ENCODE results near the gene ITGB4.

ITGB4 gene

DNA sequence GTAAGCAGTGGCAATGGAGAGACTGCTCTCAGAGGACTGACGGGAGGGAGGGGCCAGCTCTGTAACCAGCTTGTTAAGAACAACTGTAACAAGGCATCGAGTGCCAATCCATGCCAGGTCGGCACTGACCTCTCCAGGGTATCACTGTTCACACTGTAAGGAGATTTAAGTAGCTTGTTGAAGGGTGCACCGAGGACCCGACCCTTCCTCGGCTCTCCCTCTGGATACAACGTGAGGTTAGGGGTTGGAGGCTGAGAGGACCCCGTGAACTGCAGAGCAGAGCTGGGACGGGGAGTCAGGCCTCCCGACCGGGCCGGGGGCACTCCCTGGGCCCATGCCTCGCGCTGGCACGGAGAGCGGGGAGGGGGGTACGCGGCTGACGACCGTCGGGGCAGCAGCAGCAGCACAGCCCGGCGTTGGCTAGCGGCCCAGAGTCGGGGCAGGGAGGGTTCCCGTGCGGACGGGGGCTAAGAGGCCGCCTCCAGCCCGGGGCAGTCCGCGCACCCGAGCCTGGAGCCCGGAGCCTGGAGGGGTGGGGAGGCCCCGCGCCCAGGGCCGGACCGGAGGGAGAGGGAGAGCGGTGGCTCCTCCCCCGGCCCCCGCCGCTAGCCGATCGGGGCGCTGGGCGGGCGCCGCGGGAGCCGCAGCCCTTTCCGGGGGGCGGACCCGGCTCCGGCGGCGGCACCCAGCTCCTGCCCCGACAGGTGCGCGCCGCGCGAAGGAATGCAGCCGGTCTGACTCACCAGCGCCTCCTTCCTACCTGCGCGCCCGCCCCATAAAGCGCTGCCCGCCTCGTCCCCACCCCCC is at the start of gene ITGB4:
Gene ITGB4, plus strand, starts transcription at position 804 of the 807 bp plus-strand sequence. CDS start 3,245 bp downstream, outside the sequence.
- no peaks in the 10 kb centered on the region for H3K36me3 Mint-ChIP-seq (ENCODE audit: low read depth)
- no peak within 1 kb of the TSS for H3K27ac Mint-ChIP-seq
- peak within 1 kb of the TSS; percentile 82 for H3K4me3 Mint-ChIP-seq
- H3K27me3 Mint-ChIP-seq (ENCODE audit: low read depth), result peaks cover 17% of the 10 kb centered on the region
- peak; percentile 66 for DNase-seq (ENCODE audit: low spot score)
- peaks cover 4% of the 10 kb centered on the region for H3K4me1 Mint-ChIP-seq (ENCODE audit: low read depth)
- H3K9me3 Mint-ChIP-seq, result no peaks in the 10 kb centered on the region

DNA sequence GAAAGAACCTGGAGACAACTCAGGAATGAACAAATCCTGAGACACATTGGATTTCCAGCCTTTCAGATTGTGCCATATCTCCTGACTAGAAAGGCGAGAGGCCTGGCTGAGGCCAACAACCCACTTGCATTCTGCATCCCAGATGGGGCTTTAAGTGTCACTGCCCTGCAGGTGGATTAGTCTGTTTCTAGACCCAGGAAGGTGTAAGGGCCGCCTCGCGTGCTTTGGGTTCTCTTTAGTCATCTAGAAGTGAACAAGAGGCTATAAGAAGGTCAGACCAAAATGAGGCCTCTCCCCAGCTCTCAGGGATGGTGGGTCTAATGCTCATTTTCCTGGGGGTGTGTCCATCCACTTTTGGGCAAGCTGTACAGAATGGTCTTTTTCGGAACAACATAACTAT is 49.2 kb upstream of the ITGB4 start:
- H3K4me3 Mint-ChIP-seq, result no peak overlapping the region
- H3K9me3 Mint-ChIP-seq, result no peaks in the 10 kb centered on the region
- no peak overlapping the region for H3K27ac Mint-ChIP-seq
- no peak for DNase-seq (ENCODE audit: low spot score)
- no peaks in the 10 kb centered on the region for H3K27me3 Mint-ChIP-seq (ENCODE audit: low read depth)
- H3K4me1 Mint-ChIP-seq (ENCODE audit: low read depth), result peaks cover 18% of the 10 kb centered on the region
- peaks cover 39% of the 10 kb centered on the region for H3K36me3 Mint-ChIP-seq (ENCODE audit: low read depth)

DNA sequence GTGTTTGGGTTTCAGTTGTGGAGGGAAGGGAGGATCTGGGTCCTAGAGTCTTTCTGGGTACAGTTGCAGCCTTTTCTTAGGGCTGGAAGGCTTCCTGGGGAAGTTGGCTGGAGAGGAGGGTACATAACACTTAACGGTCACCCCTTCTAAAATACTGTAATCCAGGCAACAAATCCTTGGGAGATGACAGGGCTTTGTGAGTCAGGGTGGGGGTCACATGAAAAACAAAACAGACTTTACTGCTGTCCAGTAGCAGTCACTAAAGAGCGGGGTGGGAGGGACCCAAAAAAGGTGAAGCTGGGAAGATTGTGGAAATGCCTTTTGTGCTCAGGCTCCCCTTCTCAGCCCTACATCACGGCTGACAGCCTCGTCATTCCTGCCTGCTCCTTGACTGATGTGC is 47.8 kb upstream of the ITGB4 start:
- no peaks in the 10 kb centered on the region for H3K9me3 Mint-ChIP-seq
- DNase-seq (ENCODE audit: low spot score), result no peak
- no peak overlapping the region for H3K4me3 Mint-ChIP-seq
- H3K27me3 Mint-ChIP-seq (ENCODE audit: low read depth), result no peaks in the 10 kb centered on the region
- H3K36me3 Mint-ChIP-seq (ENCODE audit: low read depth), result peaks cover 43% of the 10 kb centered on the region
- H3K27ac Mint-ChIP-seq, result no peak overlapping the region
- peaks cover 14% of the 10 kb centered on the region for H3K4me1 Mint-ChIP-seq (ENCODE audit: low read depth)

DNA sequence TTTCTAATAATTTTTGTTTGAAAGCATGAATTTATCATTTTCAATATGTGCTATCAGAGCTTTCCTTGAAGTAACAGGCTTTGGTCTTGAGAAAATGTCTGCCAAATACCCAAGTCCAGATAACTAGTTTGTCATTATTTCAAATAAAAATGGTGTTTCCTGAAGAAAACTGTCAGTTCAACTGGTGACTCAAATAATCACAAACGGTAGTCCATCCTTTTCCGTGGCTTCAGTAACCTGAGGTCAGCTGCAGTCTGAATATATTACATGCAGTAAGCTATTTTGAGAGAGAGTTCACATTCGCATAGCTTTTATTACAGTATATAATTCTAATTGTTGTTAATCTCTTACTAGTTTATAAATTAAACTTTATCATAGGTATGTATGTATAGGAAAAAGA is 44.8 kb upstream of the ITGB4 start:
- Mint-ChIP-seq H3K4me3 (no peak overlapping the region), H3K27me3 (ENCODE audit: low read depth) (no peaks in the 10 kb centered on the region), H3K36me3 (ENCODE audit: low read depth) (peaks cover 29% of the 10 kb centered on the region), H3K4me1 (ENCODE audit: low read depth) (peaks cover 3% of the 10 kb centered on the region), H3K9me3 (no peaks in the 10 kb centered on the region), H3K27ac (no peak overlapping the region)
- DNase-seq (ENCODE audit: low spot score), result no peak

DNA sequence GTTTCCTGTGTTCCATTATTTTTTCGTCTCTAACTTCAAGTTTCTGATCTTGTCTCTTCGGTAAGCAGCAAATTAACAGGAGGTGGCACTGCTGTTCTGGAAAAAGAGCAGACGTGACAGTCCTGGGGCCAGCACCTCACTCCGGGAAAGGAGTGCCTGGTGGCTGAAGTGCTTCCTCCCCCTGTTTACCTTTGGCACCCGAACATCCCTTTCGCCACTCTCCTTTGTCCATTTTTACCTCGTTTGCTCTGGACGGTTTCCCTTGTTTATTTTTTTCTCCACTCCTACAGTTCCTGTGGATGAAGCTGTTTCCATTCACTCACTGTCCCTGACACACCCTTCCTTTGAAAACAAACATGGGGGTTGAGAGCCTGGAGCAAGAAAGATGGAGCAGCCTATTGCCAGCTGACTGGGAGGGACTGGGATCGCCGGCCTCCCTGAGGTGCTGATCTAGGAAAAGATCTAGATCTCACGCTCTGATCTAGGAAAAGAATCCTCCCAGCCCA is 41.5 kb upstream of the ITGB4 start:
- no peak for DNase-seq (ENCODE audit: low spot score)
- no peaks in the 10 kb centered on the region for H3K9me3 Mint-ChIP-seq
- H3K4me3 Mint-ChIP-seq, result no peak overlapping the region
- no peak overlapping the region for H3K27ac Mint-ChIP-seq
- H3K36me3 Mint-ChIP-seq (ENCODE audit: low read depth), result peaks cover 18% of the 10 kb centered on the region
- H3K27me3 Mint-ChIP-seq (ENCODE audit: low read depth), result no peaks in the 10 kb centered on the region
- H3K4me1 Mint-ChIP-seq (ENCODE audit: low read depth), result peaks cover 4% of the 10 kb centered on the region

DNA sequence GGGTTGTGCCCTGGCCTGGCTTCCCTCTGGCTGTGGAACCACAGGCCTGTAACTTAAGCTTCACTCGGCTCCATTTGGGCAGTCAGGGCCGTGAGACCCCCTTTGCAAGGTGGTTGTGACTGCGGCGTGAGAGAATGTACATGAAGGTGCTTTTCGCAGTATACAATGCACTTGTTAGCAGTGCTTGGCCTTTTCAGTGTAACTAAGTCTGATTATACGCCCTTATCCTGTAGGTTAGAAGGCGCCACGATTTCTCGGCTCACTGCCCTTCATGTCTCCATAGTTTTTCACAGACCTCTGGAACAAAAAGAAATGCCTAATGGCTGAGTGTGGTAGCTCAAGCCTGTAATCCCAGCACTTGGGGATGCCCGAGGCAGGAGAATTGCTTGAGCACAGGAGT is 40.8 kb upstream of the ITGB4 start:
- Mint-ChIP-seq H3K4me1 (ENCODE audit: low read depth) (peaks cover 2% of the 10 kb centered on the region), H3K36me3 (ENCODE audit: low read depth) (peaks cover 16% of the 10 kb centered on the region), H3K4me3 (no peak overlapping the region), H3K27ac (no peak overlapping the region), H3K27me3 (ENCODE audit: low read depth) (no peaks in the 10 kb centered on the region), H3K9me3 (no peaks in the 10 kb centered on the region)
- no peak for DNase-seq (ENCODE audit: low spot score)

DNA sequence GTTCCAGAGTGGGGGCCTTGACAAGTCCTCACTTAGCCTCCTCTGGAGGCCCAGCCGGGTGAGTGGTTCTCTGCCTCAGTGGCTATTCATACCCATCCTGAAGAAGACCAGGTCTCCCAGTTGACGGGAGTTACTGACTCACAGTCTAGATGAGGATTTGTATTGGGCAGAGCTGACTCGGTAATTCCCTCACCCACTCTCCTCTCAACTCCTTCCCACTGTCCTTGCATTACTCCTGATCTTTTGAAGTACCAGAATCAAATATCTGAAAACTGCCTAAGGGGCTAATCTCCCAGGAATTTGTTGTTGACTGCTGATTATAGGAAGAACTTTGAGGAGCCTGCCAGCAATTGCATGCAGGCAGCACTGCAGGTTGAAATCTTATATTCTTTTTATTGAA is 40.0 kb upstream of the ITGB4 start:
- Mint-ChIP-seq H3K36me3 (ENCODE audit: low read depth) (peaks cover 17% of the 10 kb centered on the region), H3K27me3 (ENCODE audit: low read depth) (no peaks in the 10 kb centered on the region), H3K4me3 (no peak overlapping the region), H3K4me1 (ENCODE audit: low read depth) (peaks cover 2% of the 10 kb centered on the region), H3K27ac (no peak overlapping the region), H3K9me3 (no peaks in the 10 kb centered on the region)
- DNase-seq (ENCODE audit: low spot score), result no peak

DNA sequence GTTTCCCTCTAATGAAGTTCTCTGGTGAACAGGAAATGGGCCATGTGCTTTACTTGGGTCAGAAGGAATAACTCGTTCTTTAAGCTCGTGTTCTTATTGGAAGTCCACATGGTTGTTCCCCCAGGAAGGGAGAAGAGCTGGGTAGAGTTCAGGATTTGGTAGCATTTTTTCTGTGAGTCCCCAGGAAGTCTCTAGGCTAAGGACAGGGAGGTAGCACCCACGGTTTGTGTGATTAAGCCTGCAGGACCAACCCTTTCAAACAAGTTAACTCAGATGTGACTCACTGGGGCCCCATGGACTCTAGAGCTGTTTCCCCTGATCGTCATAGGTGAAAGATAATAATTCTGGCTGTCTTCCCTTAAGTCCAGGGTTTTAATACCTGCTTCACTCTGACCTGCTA is 37.7 kb upstream of the ITGB4 start:
- peaks cover 10% of the 10 kb centered on the region for H3K36me3 Mint-ChIP-seq (ENCODE audit: low read depth)
- peaks cover 12% of the 10 kb centered on the region for H3K4me1 Mint-ChIP-seq (ENCODE audit: low read depth)
- H3K27ac Mint-ChIP-seq, result no peak overlapping the region
- DNase-seq (ENCODE audit: low spot score), result no peak
- no peak overlapping the region for H3K4me3 Mint-ChIP-seq
- no peaks in the 10 kb centered on the region for H3K27me3 Mint-ChIP-seq (ENCODE audit: low read depth)
- no peaks in the 10 kb centered on the region for H3K9me3 Mint-ChIP-seq

DNA sequence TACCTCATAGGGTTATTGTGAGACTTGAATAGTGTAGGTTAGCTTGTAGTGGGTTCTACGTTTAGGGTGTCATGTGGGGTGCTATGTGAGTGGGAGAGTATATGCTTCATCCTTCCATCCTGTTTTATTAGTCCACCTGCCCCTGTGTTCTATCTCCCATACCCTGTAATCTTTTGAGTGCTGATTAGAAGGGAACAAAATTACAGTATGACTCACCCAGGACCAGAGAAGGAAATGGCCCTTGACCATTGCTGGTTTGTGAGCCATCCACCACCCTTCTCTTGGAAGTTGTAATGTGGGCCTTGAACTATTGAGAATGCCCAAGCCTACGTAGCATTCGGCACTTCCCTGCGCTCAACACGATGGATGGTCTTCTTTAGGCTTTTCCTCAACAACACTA is 37.0 kb upstream of the ITGB4 start:
- Mint-ChIP-seq H3K4me3 (no peak overlapping the region), H3K27ac (no peak overlapping the region), H3K36me3 (ENCODE audit: low read depth) (peaks cover 8% of the 10 kb centered on the region), H3K9me3 (no peaks in the 10 kb centered on the region), H3K4me1 (ENCODE audit: low read depth) (peaks cover 18% of the 10 kb centered on the region), H3K27me3 (ENCODE audit: low read depth) (no peaks in the 10 kb centered on the region)
- no peak for DNase-seq (ENCODE audit: low spot score)

DNA sequence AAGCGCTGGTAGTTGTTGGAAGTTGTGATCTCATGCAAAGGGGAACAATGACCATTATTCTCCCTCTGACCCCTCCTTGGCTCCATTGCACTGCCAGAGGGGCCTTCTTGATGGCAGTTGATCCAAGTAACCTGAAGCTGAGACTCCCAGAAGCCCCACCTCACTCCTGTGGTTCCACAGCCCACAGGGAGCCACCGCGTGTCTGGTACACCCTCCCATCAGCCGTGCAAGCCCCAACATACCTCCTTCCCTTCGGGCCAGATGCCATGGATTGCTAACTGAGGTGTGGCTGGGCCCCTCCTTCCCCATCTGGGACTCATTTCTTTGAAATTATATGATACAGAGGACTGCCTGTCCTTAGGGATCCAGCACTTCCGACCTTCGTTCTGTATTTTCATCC is 36.3 kb upstream of the ITGB4 start:
- DNase-seq (ENCODE audit: low spot score), result no peak
- Mint-ChIP-seq H3K27me3 (ENCODE audit: low read depth) (no peaks in the 10 kb centered on the region), H3K4me1 (ENCODE audit: low read depth) (peaks cover 25% of the 10 kb centered on the region), H3K36me3 (ENCODE audit: low read depth) (peaks cover 14% of the 10 kb centered on the region), H3K4me3 (no peak overlapping the region), H3K9me3 (no peaks in the 10 kb centered on the region), H3K27ac (no peak overlapping the region)

DNA sequence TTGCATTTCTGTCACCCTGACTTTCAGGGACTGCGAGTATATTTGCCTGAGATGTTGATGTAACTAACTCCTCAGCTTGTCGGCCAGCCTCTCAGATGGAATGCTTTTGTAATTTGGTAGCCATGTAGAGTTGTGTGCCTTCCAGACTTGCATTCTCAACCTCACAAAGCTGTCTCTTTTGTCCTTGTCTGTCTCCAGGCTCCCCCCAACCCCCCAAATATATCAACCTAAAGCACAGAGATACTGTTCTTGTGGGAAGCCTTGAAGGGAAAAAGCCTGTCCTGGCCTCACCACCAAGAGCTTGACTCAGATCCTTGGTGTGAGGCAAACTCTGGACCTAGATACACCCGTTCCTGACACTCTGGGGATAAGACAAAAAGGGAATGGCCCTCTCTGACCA is 35.8 kb upstream of the ITGB4 start:
- Mint-ChIP-seq H3K27me3 (ENCODE audit: low read depth) (no peaks in the 10 kb centered on the region), H3K27ac (no peak overlapping the region), H3K36me3 (ENCODE audit: low read depth) (peaks cover 14% of the 10 kb centered on the region), H3K4me1 (ENCODE audit: low read depth) (peaks cover 27% of the 10 kb centered on the region), H3K4me3 (no peak overlapping the region), H3K9me3 (no peaks in the 10 kb centered on the region)
- no peak for DNase-seq (ENCODE audit: low spot score)

DNA sequence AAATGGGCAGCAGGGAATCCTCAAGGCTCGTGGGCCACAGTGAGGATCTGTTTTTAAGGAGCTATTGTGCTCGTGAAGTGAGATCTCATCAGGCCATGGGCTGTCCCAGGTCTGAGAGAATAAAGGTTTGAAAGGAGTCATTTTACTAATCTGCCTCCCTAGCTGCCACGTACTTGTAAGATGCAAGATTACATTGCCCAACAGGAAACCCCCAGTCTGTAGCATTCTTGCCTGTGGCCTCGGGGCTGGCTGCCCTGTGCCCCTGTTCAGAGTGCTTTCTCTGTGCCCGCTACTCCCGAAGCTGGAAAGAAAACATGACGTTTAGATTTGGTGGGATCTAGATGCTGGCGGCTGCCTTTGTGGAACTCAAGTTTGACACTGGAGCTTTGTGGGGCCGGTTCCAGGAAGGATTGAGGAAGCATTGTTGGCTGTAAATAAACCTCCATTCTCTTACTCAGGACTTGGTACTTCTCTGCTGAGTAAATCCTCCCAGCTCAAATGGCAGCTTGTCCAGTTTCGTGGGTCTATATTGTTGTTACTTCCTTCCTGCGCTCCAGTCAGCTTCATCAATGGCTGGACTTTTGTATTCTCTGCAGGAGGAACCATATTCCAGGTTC is 32.9 kb upstream of the ITGB4 start:
- peak overlapping the region; percentile 84 for H3K27ac Mint-ChIP-seq
- H3K27me3 Mint-ChIP-seq (ENCODE audit: low read depth), result no peaks in the 10 kb centered on the region
- H3K4me1 Mint-ChIP-seq (ENCODE audit: low read depth), result peaks cover 36% of the 10 kb centered on the region
- DNase-seq (ENCODE audit: low spot score), result peak; percentile 35
- H3K9me3 Mint-ChIP-seq, result no peaks in the 10 kb centered on the region
- peaks cover 24% of the 10 kb centered on the region for H3K36me3 Mint-ChIP-seq (ENCODE audit: low read depth)
- H3K4me3 Mint-ChIP-seq, result peak overlapping the region; percentile 5

DNA sequence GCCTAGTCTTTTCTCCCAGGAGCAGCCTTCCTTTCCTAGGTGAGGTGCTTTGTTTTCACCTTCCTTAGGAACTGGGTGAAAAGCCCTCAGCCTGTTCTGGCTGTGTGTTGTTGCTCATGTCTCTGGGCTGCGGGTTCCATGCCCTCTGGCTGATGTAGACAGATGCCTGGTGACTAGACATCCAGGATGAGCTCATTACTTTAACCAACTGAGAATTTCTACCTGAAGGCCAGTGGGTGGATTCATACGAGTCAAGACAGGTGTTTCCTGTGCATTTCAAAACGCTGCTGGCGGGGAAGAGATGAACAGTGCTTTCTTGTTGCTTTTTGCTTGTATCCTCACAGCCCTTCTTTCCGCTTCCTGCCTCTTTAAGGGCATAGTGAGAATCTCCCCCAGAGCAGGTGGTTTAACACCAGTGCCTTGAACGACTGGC is 31.8 kb upstream of the ITGB4 start:
- Mint-ChIP-seq H3K4me1 (ENCODE audit: low read depth) (peaks cover 34% of the 10 kb centered on the region), H3K9me3 (no peaks in the 10 kb centered on the region), H3K27ac (peak overlapping the region; percentile 84), H3K36me3 (ENCODE audit: low read depth) (peaks cover 24% of the 10 kb centered on the region), H3K4me3 (peak overlapping the region; percentile 71), H3K27me3 (ENCODE audit: low read depth) (no peaks in the 10 kb centered on the region)
- DNase-seq (ENCODE audit: low spot score), result peak; percentile 34

DNA sequence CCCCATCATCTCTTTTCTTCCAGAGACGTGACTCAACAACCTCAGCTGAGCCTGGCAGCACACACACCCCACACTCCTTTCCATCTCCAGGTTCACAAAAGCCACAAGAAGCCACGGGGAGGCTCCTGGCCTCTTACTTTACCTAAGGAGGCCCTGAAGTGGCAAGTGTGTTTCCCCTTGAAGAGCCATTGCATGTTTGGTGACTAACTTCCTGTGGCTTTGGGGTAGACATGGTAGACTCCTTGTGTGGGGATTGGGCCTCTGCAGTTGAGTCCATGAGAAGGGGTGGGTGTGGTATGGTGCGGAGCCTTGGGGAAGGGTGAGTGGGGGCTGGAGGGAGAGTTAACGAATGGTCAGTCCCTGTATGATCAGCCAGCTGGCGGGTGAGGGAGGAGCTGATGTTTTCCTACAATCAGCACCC is 29.9 kb upstream of the ITGB4 start:
- Mint-ChIP-seq H3K27ac (peak overlapping the region; percentile 68), H3K4me3 (no peak overlapping the region), H3K9me3 (no peaks in the 10 kb centered on the region), H3K4me1 (ENCODE audit: low read depth) (peaks cover 34% of the 10 kb centered on the region), H3K27me3 (ENCODE audit: low read depth) (no peaks in the 10 kb centered on the region), H3K36me3 (ENCODE audit: low read depth) (peaks cover 20% of the 10 kb centered on the region)
- DNase-seq (ENCODE audit: low spot score), result peak; percentile 56
